GM18499 (cell line): ENCODE measurements around the gene BRICD5.
"Not testable (repeated sequence)": the region's sequence is repeated elsewhere in the genome, so short reads cannot be mapped to it uniquely, and the experiment has no call there.

Source experiments
- ATAC-seq: cut with Tn5 transposase; IDR thresholded peaks from one replicate; pipeline ENCODE4 v1.9.1; 2021; ENCODE audit warnings: moderate number of reproducible peaks; ENCODE audit not compliant: insufficient read depth, unreplicated experiment

BRICD5 gene

DNA sequence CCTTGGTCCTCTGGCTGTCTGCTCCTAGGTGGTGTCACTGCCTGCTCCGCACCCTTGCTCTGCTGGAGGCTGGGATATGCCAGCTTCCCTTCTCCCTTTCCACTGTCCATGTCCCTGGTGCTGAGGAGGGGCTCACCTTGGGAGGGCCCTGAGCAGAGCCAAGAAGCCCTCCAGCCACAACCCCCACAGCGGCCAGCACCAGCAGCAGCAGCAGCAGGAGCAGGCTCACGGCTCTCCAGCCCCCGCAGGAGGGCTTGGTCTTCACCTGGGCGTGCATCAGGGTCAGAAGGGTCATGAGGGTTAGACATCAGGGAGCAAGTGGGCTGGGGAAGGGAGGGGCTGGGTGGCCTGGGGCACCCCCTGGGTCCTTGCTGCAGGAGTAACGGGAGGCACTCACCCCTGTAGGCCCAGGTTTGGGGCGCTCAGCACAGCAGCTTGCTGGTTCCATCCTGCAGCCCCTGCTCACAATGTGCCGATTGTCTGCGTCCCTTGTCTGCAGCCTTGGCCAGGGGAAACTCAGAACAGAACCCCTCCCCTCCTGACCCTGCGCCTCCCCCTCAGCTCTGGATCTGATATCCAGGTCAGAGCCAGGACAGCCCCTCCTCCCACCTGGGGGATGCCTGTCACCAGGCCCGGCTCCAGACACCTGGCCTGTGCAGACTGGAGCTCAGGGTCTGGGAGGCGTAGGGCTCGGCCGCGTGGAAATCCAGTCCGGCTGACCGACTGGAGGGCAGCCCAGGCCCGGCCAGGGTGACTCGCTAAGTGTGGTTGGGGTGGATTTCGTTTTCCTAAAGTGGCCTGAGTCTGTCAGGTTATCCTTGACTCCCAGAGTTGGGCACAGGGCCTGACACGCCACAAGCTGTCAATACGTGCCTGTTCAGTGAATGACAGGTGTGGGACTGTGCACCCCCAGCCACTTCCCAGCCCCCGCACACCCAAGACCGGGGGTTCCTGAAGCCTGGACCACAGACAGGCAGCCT, at the start of gene BRICD5:
BRICD5 (minus strand) TSS at position 478 of the 980 bp plus-strand sequence; CDS start at position 448, 30 bp downstream.
- no peak for ATAC-seq

DNA sequence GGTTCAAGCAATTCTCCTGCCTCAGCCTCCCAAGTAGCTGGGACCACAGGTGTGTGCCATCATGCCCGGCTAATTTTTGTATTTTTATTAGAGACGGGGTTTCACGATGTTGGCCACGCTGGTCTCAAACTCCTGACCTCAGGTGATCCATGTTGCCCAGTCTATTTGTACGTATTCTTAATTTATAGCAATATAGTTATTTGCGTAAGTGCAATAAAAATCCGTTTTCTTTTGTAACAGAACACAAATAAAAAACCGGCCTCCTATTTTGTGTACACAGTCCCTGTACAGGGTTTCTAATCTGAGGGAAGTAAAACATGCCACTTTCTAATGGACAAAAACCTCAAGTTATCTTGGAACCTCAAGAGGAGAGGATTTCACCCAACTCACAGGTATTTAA, 49.6 kb upstream of the BRICD5 start:
- ATAC-seq: no peak

DNA sequence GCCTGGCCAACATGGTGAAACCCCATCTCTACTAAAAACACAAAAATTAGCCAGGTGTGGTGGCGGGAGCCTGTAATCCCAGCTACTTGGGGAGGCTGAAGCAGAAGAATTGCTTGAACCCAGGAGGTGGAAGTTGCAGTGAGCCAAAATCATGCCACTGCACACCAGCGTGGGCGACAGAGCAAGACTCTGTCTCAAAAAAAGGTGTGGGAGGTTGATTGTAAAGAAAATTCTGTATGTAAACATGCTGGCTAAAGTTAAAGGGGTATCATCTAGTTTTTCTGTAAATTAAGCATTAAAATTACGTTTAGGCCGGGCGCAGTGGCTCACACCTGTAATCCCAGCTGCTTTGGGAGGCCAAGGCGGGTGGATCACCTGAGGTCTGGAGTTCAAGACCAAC, 47.9 kb upstream of the BRICD5 start:
- ATAC-seq: not testable (repeated sequence)

DNA sequence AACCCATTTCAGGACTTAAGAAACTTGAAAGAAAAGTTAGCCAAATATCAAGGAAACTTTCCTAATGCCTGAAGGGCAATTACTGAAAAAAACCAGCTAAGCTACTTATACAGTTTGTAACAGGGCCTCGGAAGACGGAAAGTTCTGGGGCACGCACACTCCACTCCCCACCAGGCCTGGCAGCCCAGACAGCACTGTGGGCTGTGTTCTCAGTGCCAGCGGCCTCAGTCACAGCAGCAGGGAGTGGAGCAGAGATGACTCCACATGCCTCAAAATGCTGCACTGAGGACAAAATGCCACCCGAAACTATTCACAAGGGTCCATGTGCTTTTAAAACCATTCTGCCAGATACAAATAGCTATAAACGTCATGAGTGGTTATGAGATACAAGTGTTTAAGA, 47.1 kb upstream of the BRICD5 start:
- no peak for ATAC-seq

DNA sequence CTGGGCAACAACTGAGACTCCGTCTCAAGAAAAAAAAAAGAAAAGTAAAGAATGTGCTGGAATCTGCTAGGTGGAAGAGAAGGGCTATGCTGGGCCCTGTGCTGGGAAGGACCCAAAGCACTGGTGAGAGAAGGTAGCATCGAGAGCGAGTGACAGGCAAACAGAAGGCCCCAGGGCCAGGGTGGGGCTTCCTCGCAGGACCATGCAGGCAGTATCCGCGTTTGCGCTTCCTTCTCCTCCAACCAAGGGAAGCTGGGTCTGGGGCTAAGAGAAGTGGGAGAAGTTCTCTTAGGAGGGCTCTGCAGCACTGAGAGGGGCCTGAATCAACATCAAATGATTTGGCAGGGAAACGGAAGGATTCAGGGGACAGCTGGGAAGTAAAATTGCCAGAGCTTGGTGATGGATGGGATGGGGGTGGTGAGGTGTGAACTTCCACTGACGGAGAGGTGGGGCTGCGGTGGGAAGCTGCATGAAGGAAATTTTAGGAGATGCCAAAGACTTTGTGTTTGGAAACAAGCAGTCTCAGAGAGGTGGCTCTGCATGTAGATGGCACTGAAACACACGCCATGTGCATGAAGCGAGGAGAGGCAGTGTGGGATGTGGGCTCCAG, 46.0 kb upstream of the BRICD5 start:
- no peak for ATAC-seq

DNA sequence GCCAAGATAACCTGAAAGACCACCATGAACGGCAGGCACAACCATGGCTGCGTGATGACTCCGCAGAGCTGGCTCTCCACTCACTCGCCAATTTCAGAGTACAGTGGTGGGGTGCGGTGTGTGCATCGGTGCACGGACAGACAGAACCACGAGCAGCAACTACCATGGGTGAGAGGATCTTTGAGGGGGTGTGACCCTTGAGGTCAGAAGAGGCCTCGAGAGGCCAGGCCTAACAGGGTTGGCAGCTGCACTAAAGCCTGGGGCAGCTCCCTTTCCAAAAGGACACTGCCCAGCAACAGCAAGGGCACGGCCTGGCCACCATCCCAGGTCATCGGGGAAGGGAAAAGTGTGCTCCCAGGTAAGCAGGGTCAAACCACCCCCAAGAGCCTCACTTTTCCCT, 42.6 kb upstream of the BRICD5 start:
- ATAC-seq: no peak

DNA sequence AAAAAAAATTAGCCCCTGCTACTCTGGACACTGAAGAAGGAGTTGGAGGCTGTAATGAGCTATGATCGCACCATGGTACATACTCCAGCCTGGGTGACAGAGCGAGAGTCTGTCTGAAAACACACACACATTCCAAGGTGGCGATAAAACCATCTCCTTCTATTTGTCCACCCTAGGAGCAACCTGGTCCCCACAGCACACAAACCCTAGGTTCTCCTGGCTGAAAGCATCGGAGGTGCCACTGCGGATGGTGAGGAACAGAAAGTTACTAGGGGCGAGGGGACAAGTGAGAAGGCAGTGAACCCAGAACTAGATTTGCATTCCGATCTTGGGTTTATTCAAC, 42.1 kb upstream of the BRICD5 start:
- ATAC-seq: no peak

DNA sequence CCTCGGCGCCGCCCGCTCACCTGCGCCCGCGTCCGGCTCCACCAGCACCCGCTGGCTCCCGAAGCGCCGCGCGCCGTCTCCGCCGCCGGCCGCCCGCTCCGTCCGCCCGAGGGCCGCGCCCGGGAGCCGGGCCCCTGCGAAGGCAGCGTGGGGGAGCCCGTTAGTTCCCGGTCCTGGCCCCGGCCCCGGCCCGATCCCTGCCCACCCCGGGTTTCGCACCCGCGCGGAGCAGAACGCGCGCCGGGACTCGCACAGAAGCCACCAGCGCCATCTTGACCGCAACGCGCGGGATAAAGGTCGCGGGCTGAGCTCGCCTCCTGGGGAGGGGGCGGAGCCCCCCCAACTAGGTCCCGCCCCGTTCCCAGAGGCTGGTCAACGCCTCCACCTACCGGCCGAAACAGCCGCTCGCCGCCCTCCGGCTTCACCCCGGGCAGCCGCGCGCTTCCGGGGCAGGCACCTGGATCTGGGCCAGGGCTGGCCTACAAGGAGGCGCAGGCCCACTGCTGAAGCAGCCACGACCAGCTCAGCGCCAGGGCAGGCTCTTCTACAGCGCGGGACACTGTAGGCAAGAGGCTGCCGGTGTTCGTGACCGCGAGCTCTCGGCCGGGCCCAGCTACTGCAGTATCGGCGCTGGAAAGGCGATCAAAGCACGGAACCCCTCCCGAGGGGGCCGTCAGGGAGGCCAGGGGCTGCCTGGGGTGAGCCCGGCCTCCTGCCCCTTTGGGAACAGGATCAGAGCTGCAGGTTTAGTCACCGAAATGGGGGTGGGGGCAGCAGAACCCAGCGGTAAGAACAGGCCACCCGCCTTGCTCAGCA, 40.8 kb upstream of the BRICD5 start, which contains the start of gene ECI1:
ECI1 (minus strand) TSS at position 292 of the 816 bp plus-strand sequence; CDS start at position 271, 21 bp downstream.
- peak; percentile 53 for ATAC-seq

DNA sequence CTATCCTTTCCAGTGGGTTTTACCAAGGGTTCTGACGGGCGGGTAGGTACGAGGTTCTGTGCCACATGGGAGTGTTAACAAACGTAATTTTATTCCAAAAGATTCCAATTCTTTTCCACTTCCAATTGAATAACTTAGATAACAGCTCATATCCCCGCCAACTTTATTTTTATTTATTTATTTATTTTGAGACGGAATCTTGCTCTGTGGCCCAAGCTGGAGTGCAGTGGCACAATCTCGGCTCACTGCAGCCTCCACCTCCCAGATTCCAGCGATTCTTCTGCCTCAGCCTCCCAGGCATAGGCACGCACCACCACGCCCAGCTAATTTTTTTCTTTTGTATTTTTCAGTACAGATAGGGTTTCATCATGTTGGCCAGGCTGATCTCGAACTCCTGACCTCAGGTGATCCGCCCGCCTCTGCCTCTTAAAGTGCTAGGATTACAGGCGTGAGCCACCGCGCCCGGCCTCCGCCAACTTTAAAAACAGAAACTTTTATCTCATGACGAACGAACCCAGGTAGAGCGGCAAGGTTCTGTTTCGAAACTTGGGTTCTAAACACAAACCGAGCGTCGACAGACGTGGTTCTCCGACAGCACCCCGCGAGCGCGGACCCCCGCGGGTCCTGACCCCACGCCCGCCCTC, 40.1 kb upstream of the BRICD5 start:
- ATAC-seq: peak; percentile 3

DNA sequence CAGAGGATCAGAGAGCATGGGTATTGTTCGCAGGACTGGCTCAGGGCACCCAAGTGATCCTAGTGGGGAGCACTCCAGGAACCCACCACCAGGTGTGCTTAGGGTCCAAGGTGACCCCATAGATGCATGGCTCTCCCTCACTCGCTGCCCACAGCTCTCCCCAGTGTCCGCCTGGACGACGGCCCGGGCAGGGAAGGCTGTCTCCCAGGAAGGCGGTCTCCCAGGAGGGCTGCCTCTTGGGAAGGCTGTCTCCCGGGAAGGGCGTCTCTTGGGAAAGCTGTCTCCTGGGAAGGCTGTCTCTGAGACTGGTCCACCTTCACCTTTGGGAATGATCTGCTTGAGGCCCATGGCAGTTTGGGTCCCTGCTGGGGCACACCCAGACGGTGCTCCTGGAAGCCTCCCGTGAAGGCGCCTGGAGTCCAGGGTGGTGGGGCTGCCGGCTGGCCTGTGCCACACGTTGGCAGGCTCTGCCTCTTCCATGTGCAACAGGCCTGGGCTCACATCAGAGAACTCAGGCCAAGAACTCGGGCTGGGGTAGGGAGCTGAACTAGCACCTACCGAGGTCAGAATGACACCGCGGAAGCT, 35.7 kb upstream of the BRICD5 start:
- no peak for ATAC-seq

DNA sequence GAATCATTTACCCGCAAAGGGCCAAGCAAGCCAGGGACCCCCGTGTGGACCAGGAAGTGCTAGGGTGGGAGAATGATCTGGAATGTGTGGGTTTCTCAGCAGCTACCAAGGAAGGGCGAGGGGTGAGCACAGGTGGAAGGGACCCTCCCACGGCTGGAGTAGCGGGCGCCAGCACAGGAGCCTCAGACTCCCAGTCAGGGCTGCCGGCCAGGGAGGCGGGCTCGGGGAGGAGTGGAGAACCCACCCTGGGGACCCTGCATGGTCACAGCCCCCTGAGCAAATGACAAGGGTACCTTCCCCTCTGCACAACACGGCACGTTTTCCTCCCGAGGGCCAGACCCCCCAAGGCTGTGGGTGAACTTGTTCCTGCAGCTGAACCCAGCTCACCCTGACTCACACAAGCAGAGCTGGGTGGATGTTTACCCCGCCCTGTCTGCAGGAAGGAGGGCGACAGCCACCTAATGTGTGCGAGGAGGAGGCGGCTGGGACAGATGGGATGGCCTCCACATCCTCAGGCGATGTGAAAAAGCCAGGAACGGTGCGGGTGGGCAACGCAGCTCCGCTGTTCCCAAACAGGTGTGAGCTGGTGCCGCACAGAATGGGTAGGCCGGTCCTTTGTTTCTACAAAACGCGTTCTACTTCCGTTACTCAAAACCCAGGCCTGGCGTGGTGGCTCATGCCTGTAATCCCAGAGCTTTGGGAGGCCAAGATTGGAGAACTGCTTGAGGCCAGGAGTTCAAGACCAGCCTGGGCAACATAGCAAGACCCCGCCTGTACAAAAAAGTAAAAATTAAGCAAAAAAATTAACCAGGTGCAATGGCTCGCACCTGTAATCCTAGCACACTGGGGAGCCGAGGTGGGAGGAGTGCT, 34.5 kb upstream of the BRICD5 start:
- ATAC-seq: no peak

DNA sequence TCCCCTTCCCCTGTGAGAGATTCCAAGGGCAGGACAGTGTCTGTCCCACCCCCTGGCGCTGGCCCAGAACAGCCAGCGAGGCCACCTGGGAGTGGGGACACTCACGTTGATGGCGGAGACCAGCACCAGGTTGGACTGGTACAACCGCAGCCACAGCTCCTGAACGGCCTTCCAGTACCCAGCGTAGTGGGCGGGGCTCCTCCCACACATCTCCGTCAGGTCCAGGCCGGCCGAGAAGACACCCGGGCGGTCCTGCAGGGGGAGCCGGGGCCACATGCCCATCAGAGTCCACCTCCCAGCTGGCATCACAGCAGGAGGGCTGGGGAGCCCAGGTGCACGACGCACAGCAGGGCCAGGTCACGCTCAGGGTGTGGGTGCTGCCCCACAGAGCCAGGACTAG, 33.6 kb upstream of the BRICD5 start:
- no peak for ATAC-seq

DNA sequence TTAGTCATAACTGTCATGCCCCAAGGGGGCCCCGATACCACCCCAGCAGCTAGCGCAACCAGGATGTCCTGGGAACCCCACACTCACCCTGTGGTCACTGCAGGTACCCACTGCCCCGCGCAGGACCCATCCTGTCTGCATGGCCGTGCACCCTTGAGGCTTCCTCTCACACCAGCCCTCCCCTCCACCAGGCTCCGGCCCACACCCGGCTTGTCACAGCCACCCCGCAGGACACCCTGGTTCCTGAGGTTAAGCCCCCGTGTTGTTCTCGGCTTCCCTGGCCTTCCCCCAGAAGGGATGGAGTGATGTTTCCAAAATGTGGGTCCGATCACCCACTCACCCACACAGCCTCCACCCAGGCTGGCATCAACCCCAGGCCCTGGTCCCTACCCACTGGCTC, 33.1 kb upstream of the BRICD5 start:
- no peak for ATAC-seq

DNA sequence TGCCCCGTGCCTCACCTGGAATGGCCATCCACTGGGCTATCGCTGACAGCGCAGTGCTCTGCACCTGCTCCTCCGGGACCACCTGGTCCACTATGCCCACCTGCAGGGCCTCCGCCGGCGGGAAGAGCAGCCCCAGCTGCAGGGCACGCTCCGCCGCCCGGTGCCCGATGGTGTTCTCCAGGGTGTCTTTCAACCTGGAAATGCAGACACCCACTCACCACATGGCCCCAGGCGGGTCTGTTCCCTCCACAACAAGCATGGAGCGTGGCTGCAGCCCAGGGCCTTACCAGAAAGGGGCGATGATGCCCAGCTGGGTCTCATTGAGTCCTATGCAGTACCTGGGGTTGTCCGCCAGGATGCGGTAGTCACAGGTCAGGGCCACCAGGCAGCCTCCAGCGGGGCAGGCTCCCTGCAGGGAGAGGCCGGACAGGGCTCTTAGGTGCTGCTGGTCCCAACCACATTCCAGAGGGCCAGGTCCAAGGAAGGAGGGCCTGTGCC, 32.4 kb upstream of the BRICD5 start:
- no peak for ATAC-seq

DNA sequence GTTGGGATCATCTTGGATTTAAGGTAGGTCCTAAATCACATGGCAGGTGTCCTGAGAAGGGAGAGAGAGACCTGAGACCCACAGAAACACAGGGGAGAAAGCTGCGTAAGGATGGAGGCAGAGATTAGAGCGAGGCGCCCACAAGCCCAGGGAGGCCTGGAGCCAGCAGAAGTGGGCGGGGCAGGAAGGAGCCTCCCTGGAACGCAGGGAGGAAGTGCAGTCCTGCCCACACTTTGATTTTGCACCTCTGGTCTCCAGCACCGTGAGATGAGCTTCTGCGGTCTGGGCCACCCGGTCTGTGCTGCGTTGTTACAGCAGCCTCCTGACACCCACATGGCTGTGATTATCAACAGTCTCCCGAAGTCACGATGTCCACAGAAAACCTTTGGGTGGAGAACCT, 31.9 kb upstream of the BRICD5 start:
- ATAC-seq: no peak

DNA sequence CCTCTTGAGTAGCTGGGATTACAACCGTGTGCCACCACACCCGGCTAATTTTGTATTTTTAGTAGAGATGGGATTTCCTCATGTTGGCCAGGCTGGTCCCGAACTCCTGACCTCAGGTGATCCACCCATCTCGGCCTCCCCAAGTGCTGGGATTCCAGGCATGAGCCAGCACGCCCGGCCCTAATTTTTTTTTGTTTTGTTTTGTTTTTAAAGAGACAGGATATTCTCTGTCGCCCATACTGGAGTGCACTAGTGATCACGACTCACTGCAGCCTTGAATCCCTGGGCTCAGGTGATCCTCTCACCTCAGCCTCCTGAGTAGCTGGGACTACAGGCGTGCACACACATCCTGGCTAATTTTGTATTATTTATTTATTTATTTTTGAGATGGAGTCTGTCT, 29.7 kb upstream of the BRICD5 start:
- not testable (repeated sequence) for ATAC-seq

DNA sequence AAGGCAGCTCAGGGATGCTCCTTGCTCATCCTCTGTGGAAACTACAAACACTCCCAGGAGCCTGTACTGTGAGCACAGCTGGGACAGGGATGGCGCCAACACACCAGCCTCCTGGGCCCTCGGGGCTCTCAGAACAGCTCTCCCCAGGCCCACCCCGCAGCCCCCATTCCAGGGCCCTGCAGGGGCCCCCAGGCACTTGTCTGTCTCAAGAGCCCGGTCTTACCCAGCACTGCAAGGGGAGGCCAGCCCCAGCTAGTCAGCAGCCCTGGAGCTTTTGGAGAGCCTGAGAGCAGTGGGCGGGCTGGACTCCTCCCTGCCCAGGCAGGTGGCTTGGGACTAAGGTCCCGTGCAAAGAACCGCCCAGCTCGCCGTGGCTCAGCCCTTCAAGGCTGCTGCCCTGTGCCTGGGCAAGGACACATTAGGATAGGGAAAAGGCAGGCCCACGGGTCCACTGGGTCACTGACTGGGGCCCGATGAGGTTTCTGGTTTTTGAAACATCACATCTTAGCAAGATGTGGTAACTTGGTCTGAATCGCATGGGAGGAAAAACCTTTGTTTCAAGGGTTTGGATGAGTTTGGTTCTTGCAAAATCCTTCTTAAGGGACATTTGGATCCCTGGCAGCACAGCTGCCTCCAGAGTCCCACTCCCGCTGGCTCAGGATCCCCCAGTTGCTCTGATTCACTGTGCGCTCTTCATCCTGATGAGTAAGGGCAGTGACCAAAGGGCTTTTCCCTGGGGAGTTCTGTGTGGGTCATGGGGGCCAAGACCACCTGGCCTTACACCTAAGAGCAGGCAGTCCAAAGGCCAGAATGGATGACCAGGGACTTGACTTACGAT, 28.4 kb upstream of the BRICD5 start:
- no peak for ATAC-seq
